SIG-M5 treated with dmso at 0.1 percent for 504 hours (cell line): ENCODE results near the gene ZBTB7C.

Experiments
- DNase-seq: peaks from one replicate; lab custom pipeline; 2025; ENCODE audit not compliant: unreplicated experiment; lab: John Stamatoyannopoulos, UW

The ZBTB7C gene

GRCh38 chr18:48263914-48264902 is 145.0 kb downstream of the ZBTB7C start:
- no peak for DNase-seq

DNA sequence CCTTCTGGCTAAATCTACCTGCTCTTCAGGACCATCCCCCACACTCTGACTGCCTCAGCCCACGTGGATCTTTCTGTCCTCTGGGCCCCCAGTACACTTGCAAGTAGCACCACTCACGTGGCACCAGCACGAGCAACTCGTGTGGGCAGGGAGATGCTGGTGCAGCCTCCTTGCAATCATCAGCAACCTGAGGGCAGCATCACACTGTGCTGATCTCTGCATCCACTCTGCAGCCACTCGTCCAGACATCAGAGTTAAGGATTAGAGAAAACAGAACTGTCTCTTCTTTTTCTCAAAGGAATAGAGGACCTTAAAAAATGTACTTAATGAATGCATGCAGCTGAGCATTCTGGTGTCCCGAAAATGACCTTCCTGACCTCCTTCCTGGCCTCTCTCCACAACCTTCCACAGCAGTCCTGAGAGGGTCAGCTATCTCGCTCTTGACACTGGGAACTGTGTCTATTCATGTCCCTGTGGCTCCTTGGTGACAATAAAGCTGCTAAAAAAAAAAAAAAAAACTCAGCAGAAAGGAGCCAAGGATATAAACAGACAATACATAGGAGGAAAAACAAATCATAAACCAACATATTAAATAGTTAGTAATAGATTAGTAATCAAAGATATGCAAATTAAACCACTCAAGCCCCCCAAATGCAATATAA is 145.9 kb downstream of the ZBTB7C start:
- no peak for DNase-seq

- no peak for DNase-seq
These were observed 148.9 kb downstream of the ZBTB7C start for GRCh38 chr18:48260237-48260636.

DNA sequence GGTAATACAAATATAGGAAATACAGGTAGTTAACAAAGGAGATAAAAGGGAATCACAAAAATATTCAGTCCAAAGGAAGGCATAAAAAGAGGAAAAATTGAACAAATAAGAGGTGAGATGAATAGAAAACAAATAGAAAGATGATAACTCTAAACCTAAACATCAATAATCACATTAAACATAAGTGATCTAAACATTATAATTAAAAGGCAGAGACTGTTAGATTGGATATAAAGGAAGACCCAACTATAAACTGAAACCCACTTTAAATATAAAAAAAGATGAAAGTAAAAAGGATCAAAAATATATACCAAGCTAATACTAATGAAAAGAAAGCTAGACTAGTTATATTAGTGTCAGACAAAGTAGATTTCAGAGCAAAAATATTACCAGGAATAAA is 152.3 kb downstream of the ZBTB7C start:
- DNase-seq, result no peak

GRCh38 chr18:48254077-48254602 is 155.0 kb downstream of the ZBTB7C start:
- no peak for DNase-seq

DNA sequence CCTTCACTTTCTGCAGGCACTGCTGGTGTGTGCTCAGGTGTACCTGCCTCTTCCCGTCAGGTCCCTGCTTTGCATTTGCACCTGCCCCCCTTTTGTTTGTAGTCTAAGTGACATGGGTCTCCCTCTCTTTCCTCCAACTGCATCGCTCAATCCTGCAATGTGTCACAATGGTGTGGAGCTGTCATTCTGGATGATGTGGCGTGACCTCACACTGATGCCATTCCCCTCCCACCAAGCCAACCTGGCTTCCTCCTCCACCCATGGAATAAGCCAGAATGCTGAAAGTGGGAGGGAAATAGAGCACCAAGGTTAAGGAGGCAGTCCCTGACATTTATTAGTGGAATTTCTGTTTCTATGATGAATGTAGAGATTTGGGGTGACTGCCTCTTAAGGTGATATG is 156.7 kb downstream of the ZBTB7C start:
- no peak for DNase-seq

- no peak for DNase-seq
These were observed 158.3 kb downstream of the ZBTB7C start for GRCh38 chr18:48250918-48251317.

GRCh38 chr18:48250362-48250907 is 158.7 kb downstream of the ZBTB7C start:
- no peak for DNase-seq

DNA sequence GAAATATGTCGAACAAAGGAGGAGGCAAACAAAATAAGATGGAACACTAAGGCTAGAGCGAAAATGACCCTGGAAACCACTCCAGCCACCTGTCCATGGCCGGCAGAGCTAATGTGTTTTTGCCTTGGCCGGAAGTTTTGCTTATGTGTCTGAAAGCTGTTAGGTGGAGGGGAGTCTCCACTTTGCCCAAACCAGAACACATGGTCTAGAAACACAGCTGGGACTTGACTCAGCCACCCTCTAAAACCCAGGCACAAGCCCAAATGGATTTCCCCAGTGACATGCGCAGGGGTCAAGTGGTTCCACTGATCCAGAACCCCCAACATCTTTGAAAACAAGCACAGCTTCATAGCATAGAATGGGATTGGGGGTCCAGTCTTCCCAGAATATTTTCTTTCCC is 159.3 kb downstream of the ZBTB7C start:
- no peak for DNase-seq

DNA sequence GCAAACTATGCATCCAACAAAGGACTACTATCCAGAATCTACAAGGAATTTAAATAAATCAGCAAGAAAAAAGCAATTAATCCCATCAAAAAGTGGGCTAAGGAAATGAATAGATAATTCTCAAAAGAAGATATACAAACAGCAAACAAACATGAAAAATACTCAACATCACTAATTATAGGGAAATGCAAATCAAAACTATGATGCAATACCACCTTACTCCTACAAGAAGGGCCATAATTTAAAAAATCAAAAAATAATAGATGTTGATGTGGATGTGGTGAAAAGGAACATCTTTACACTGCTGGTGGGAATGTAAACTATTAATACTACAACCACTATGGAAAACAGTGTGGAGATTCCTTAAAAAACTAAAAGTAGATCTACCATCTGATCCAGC is 164.7 kb downstream of the ZBTB7C start:
- DNase-seq, result no peak

GRCh38 chr18:48238636-48239035 is 170.5 kb downstream of the ZBTB7C start:
- DNase-seq, result no peak

DNA sequence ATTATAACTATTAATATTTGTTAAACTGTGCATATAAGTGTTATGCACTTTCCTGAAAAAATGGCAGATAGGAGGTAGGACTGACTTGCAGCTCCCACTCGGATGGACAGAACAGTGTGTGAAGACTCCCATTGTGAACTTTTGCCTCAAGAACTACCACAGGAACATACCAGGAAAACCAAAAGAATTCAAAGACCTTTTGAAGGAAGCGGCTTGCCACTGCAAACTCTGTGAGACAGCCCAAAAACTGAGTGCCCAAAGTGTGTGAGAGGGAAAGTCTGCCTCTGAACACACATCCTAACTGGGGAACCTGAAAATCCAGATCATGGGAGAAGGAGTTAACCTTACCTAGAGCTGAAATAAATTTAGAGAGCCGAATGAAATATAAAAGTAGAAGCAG is 171.0 kb downstream of the ZBTB7C start:
- no peak for DNase-seq

DNA sequence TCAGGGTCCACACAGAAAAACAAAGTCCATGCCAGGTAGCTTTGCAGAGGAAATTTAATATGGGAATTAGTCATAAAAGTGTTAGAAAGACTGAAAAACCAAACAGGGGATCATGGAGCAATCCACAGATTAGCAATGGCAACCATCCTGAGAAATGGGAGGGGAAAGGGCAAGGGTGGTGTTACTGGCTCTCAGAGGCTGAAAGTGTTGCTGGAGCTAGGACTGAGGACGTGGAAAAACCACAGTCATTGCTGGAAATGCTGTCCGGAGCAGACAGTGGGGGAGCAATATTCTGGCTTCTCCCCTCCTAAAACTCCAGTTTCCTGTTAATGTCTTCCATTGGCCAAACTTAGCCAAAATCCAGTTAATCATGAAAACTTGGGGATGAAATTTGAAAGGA is 172.4 kb downstream of the ZBTB7C start:
- DNase-seq, result no peak

DNA sequence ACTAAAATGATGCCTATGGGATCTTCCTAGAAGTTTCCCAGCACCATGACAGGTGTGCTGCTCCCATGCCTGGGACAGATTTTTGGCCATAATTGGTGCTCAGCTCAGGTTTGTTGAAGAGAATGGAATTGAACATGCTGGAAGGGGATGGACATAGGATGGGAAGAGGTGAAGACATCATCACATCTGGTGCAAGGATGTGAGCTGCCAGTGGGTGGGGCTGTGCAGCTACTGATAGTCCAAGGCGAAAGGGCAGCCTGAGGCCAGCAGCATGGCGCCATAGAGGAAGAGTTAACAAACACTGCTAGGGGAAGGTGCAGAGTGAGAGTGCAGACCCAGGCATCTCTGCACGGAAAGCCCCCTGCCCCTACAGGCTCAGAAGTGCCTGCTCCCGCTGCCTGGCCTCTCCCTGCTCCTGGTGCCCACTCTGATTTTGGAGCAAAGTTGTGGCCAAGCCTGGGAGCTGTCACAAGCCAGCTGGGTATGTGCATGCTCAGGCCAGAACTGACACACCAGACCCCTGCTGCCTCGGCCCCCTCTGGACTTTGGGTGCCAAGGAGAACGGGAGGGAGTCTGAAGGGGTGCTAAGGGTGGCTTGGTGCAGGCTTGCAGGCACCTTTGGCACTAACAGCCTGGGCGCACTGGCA is 178.6 kb downstream of the ZBTB7C start:
- peak; percentile 59 for DNase-seq

DNA sequence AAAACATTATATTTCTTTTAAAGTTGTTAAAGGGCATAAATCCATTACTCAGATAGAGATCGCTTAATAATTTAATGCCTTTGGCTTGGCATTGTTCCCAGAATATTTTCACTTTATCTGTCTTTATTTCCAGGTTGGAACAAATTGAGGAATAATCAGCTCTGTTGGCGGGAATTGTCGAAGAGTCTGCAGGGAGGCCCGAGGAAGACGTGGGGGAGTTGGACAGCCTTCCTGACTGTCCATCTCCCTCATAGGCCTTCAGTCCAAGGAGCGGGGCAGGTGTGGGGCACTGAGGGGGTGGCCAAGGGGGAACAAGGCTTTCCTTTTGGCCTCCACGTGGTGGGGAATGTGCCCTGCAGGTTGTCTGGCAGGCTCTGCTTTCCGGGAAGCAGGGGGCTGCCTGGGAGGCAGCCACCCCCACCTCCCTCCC is 179.6 kb downstream of the ZBTB7C start:
- no peak for DNase-seq

GRCh38 chr18:48228841-48229240 is 180.3 kb downstream of the ZBTB7C start:
- DNase-seq, result no peak

- DNase-seq, result no peak
These were observed 180.9 kb downstream of the ZBTB7C start for GRCh38 chr18:48228301-48228715.

GRCh38 chr18:48227206-48227605 is 182.0 kb downstream of the ZBTB7C start:
- no peak for DNase-seq

- DNase-seq, result no peak
These were observed 182.8 kb downstream of the ZBTB7C start for GRCh38 chr18:48226401-48226800.

GRCh38 chr18:48222118-48222517 is 187.1 kb downstream of the ZBTB7C start:
- DNase-seq, result peak; percentile 17

- no peak for DNase-seq
These were observed 189.2 kb downstream of the ZBTB7C start for GRCh38 chr18:48219810-48220499.
